Neural cell (in vitro differentiated cells): ENCODE data around the gene VPS35L. TPM values are rescaled to one million over a fixed set of nuclear protein-coding genes. Genes with fewer than 3 reads are reported as not detected.

ENCODE experiments used
- H2AFZ ChIP-seq: fragments of 200-600, 300-800 bp; sonication (generic), shearing (Covaris generic); 2 replicates; pipeline ENCODE4 v1.6.0; 2014; ENCODE audit warnings: low read depth, mild to moderate bottlenecking, antibody characterized with exemption, low read length, moderate library complexity
- H3F3A ChIP-seq: fragments of 200-600 bp; shearing (Covaris generic); 2 replicates; pipeline ENCODE4 v1.6.1; 2016; ENCODE audit warnings: mild to moderate bottlenecking, moderate library complexity, mixed read lengths, antibody characterized with exemption, low read length; ENCODE audit not compliant: insufficient read depth, poor library complexity, severe bottlenecking
- H3K27ac ChIP-seq: fragments of 200-600, 300-800 bp; sonication (generic), shearing (Covaris generic); 2 replicates; pipeline ENCODE4 v1.5.1; 2014; ENCODE audit warnings: mild to moderate bottlenecking, low read length, moderate library complexity
- H3K27me3 ChIP-seq: fragments of 300-800, 200-600 bp; sonication (generic), shearing (Covaris generic); 2 replicates; pipeline ENCODE4 v1.6.0; 2014; ENCODE audit warnings: mild to moderate bottlenecking, low read depth, low read length, moderate library complexity; ENCODE audit not compliant: insufficient read depth
- H3K36me3 ChIP-seq: fragments of 300-800, 200-600 bp; sonication (generic), shearing (Covaris generic); 2 replicates; pipeline ENCODE4 v1.5.1; 2014; ENCODE audit warnings: mild to moderate bottlenecking, antibody characterized with exemption, low read length, moderate library complexity; ENCODE audit not compliant: insufficient read depth
- H3K4me2 ChIP-seq: fragments of 300-800, 200-600 bp; sonication (generic), shearing (Covaris generic); 2 replicates; pipeline ENCODE4 v1.6.0; 2014; ENCODE audit warnings: mild to moderate bottlenecking, low read length
- H3K4me3 ChIP-seq: fragments of 300-800, 200-600 bp; sonication (generic), shearing (Covaris generic); 2 replicates; pipeline ENCODE4 v1.5.1; 2014; ENCODE audit warnings: mild to moderate bottlenecking, low read length, moderate library complexity
- H3K79me2 ChIP-seq: fragments of 200-600 bp; shearing (Covaris generic); replicated peaks from 2 replicates; pipeline ENCODE4 v1.6.0; 2014; ENCODE audit warnings: mild to moderate bottlenecking, low read length, moderate library complexity; ENCODE audit not compliant: insufficient read depth
- H3K9ac ChIP-seq: fragments of 300-800, 200-600 bp; sonication (generic), shearing (Covaris generic); 2 replicates; pipeline ENCODE4 v1.6.1; 2016; ENCODE audit warnings: mild to moderate bottlenecking, low read length, mixed read lengths
- H3K9me2 ChIP-seq: fragments of 200-600 bp; shearing (Covaris generic); 2 replicates; pipeline ENCODE4 v1.6.1; 2016; ENCODE audit warnings: mild to moderate bottlenecking, low read length, mixed read lengths; ENCODE audit not compliant: insufficient read depth
- H3K9me3 ChIP-seq: fragments of 200-600, 300-800 bp; sonication (generic), shearing (Covaris generic); 2 replicates; pipeline ENCODE4 v1.6.1; 2016; ENCODE audit warnings: mild to moderate bottlenecking, mixed run types, low read length, moderate library complexity, mixed read lengths
- H4K20me1 ChIP-seq: fragments of 200-600 bp; shearing (Covaris generic); 2 replicates; pipeline ENCODE4 v1.6.1; 2016; ENCODE audit warnings: mild to moderate bottlenecking, mixed run types; ENCODE audit not compliant: insufficient read depth
- CTCF ChIP-seq: fragments of 450-650 bp; IDR thresholded peaks from 2 replicates; pipeline ENCODE4 v1.5.1; 2014; ENCODE audit warnings: antibody characterized with exemption, mild to moderate bottlenecking, moderate library complexity; ENCODE audit not compliant: poor library complexity, severe bottlenecking
- EP300 ChIP-seq: fragments of 450-650 bp; conservative IDR thresholded peaks from 2 replicates; pipeline ENCODE4 v1.6.1; 2014; ENCODE audit warnings: antibody characterized with exemption, mild to moderate bottlenecking, moderate library complexity; ENCODE audit not compliant: poor library complexity, severe bottlenecking
- EZH2 ChIP-seq: fragments of 200-600, 300-800 bp; shearing (Covaris generic), sonication (generic); IDR thresholded peaks from 2 replicates; pipeline ENCODE4 v1.6.1; 2014; ENCODE audit warnings: antibody characterized with exemption, low read length, borderline replicate concordance, mild to moderate bottlenecking; ENCODE audit not compliant: insufficient read depth, poor library complexity, severe bottlenecking
- MXI1 ChIP-seq: fragments of 450-650 bp; conservative IDR thresholded peaks from 2 replicates; pipeline ENCODE4 v1.6.1; 2014; ENCODE audit warnings: antibody characterized with exemption, mild to moderate bottlenecking; ENCODE audit not compliant: poor library complexity, severe bottlenecking
- POLR2AphosphoS5 ChIP-seq: IDR thresholded peaks from 2 replicates; pipeline ENCODE4 v1.6.1; 2012
- RAD21 ChIP-seq: fragments of 450-650 bp; conservative IDR thresholded peaks from 2 replicates; pipeline ENCODE4 v1.6.1; 2014; ENCODE audit warnings: antibody characterized with exemption, mild to moderate bottlenecking, moderate library complexity
- REST ChIP-seq: IDR thresholded peaks from 2 replicates; pipeline ENCODE4 v1.6.1; 2012; ENCODE audit warnings: borderline replicate concordance
- SMC3 ChIP-seq: fragments of 450-650 bp; conservative IDR thresholded peaks from 2 replicates; pipeline ENCODE4 v1.6.1; 2014; ENCODE audit warnings: antibody characterized with exemption, mild to moderate bottlenecking, moderate library complexity; ENCODE audit not compliant: poor library complexity
- polyA plus RNA-seq: library from polyadenylated mRNA; depleted of rRNA; stranded (reverse); fragments of >200 nt; gene quantifications from 2 replicates; pipeline ENCODE4 v1.2.3, GENCODE V29; 2014

VPS35L gene
- polyA plus RNA-seq, 1 donor from 2014 or later, result 29.8 TPM

- H3K9me3 ChIP-seq, result no peaks in the 10 kb centered on the region
- H3K4me2 ChIP-seq, result no peak overlapping the region
- H3F3A ChIP-seq, result no peaks in the 10 kb centered on the region
- no peaks in the 10 kb centered on the region for H3K9me2 ChIP-seq
- TF ChIP-seq EZH2 (no peak), MXI1 (no peak), SMC3 (no peak)
- H3K79me2 ChIP-seq, result no peaks in the 10 kb centered on the region
- H3K27ac ChIP-seq, result no peak overlapping the region
- no peak overlapping the region for H3K9ac ChIP-seq
- H3K27me3 ChIP-seq, result no peaks in the 10 kb centered on the region
- no peaks in the 10 kb centered on the region for H4K20me1 ChIP-seq
- H3K36me3 ChIP-seq, result peaks cover 6% of the 10 kb centered on the region
- no peak overlapping the region for H2AFZ ChIP-seq
- H3K4me3 ChIP-seq, result no peak overlapping the region
Observed at GRCh38 chr16:19655242-19655777, 99.8 kb downstream of the VPS35L start.

GRCh38 chr16:19657831-19658230, 102.3 kb downstream of the VPS35L start:
- Histone ChIP-seq H3F3A (no peaks in the 10 kb centered on the region), H3K79me2 (no peaks in the 10 kb centered on the region), H3K9me3 (no peaks in the 10 kb centered on the region), H3K9me2 (no peaks in the 10 kb centered on the region), H4K20me1 (no peaks in the 10 kb centered on the region), H3K4me2 (no peak overlapping the region), H3K27me3 (no peaks in the 10 kb centered on the region), H3K27ac (no peak overlapping the region), H3K4me3 (no peak overlapping the region), H3K9ac (no peak overlapping the region), H2AFZ (no peak overlapping the region), H3K36me3 (peaks cover 6% of the 10 kb centered on the region)
- TF ChIP-seq REST, result no peak
- TF ChIP-seq CTCF, result no peak
- TF ChIP-seq EP300, result no peak
- no peak for TF ChIP-seq MXI1
- no peak for TF ChIP-seq RAD21

- Histone ChIP-seq H3K79me2 (no peaks in the 10 kb centered on the region), H3F3A (no peaks in the 10 kb centered on the region), H3K9me3 (no peaks in the 10 kb centered on the region), H3K9ac (no peak overlapping the region), H3K4me2 (no peak overlapping the region), H3K27ac (no peak overlapping the region), H4K20me1 (no peaks in the 10 kb centered on the region), H3K36me3 (peaks cover 6% of the 10 kb centered on the region), H2AFZ (no peak overlapping the region), H3K9me2 (no peaks in the 10 kb centered on the region), H3K27me3 (no peaks in the 10 kb centered on the region), H3K4me3 (no peak overlapping the region)
- TF ChIP-seq CTCF (no peak), EP300 (no peak), POLR2AphosphoS5 (no peak)
Observed at GRCh38 chr16:19659554-19659953, 104.1 kb downstream of the VPS35L start.
